ENCODE measurements around the gene NOL9. TPM values are rescaled to one million over a fixed set of nuclear protein-coding genes. Genes with fewer than 3 reads are reported as not detected.

Gene NOL9
- polyA plus RNA-seq, 3 donors: 3.7 to 11.5 (median 7.6) TPM

DNA sequence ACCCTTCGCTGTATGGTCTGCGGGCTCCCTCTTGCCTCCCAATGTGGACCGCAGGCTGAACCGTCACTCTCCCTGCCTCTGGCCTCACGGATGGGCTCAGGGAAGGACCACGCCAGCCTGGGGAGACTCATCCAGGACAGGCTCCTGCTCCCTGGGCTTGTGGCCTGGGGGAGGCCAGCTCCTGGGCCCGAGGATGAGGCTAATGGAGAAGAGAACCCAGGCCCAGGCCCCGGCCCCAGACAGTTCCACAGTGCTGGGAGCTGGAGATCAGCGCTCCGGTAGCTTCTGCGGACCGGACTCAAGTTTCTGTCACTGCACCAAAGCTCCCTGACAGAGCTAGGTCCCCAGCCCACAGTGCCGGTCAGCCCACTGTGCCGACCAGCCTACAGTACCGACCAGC lies 49.4 kb downstream of the NOL9 start:
- Histone ChIP-seq H3K4me1 (ENCODE audit: control insufficient read depth in 1 of 2, insufficient read depth in 2 of 2, low read length in 2 of 2) (peaks cover 0 to 3% of the 10 kb centered on the region in 2 donors), H3K9me3 (replicated peaks in 1 of 2; ENCODE audit: control insufficient read depth in 1 of 2, insufficient read depth in 1 of 2, low read length in 2 of 2) (no peaks in the 10 kb centered on the region), H3K79me2 (ENCODE audit: insufficient read depth, low read length) (no peaks in the 10 kb centered on the region), H3K27me3 (ENCODE audit: control insufficient read depth in 2 of 2, insufficient read depth in 2 of 2, low read length in 2 of 2) (no peaks in the 10 kb centered on the region), H4K20me1 (ENCODE audit: insufficient read depth, low read length) (no peaks in the 10 kb centered on the region), H3K9ac (ENCODE audit: insufficient read depth, low read length, poor library complexity, severe bottlenecking) (no peak overlapping the region), H3K4me2 (replicated peaks; ENCODE audit: extremely low read depth, low read length, poor library complexity, severe bottlenecking) (no peak overlapping the region), H2AFZ (ENCODE audit: insufficient read depth, low read depth, low read length, poor library complexity, severe bottlenecking) (no peak overlapping the region), H3K36me3 (replicated peaks in 1 of 2; ENCODE audit: control insufficient read depth in 1 of 2, insufficient read depth in 2 of 2, low read length in 2 of 2) (no peaks in the 10 kb centered on the region), H3K4me3 (replicated peaks in 1 of 3; ENCODE audit: low read depth in 2 of 3, low read length in 3 of 3) (no peak overlapping the region), H3K27ac (ENCODE audit: low read depth in 1 of 2, low read length in 2 of 2) (no peak overlapping the region)
- Mint-ChIP-seq H3K9me3 (no peaks in the 10 kb centered on the region), H3K4me3 (no peak overlapping the region), H3K27me3 (ENCODE audit: low read depth in 3 of 3) (peaks cover 5 to 11% (median 9%) of the 10 kb centered on the region in 3 donors), H3K27ac (peak overlapping the region in 1 of 7 donors; percentile 30), H3K4me1 (peaks cover 2% of the 10 kb centered on the region), H3K36me3 (no peaks in the 10 kb centered on the region)
- 96% methylated on average over 15 of the region's 15 CpGs for WGBS (ENCODE audit: insufficient coverage)
- TF ChIP-seq, protein P1, sequence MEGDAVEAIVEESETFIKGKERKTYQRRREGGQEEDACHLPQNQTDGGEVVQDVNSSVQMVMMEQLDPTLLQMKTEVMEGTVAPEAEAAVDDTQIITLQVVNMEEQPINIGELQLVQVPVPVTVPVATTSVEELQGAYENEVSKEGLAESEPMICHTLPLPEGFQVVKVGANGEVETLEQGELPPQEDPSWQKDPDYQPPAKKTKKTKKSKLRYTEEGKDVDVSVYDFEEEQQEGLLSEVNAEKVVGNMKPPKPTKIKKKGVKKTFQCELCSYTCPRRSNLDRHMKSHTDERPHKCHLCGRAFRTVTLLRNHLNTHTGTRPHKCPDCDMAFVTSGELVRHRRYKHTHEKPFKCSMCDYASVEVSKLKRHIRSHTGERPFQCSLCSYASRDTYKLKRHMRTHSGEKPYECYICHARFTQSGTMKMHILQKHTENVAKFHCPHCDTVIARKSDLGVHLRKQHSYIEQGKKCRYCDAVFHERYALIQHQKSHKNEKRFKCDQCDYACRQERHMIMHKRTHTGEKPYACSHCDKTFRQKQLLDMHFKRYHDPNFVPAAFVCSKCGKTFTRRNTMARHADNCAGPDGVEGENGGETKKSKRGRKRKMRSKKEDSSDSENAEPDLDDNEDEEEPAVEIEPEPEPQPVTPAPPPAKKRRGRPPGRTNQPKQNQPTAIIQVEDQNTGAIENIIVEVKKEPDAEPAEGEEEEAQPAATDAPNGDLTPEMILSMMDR (IDR thresholded peaks at IDR 0.05): no peak
- DNase-seq: no peak
- intact Hi-C loops (cut with micrococcal nuclease): no loop called here

DNA sequence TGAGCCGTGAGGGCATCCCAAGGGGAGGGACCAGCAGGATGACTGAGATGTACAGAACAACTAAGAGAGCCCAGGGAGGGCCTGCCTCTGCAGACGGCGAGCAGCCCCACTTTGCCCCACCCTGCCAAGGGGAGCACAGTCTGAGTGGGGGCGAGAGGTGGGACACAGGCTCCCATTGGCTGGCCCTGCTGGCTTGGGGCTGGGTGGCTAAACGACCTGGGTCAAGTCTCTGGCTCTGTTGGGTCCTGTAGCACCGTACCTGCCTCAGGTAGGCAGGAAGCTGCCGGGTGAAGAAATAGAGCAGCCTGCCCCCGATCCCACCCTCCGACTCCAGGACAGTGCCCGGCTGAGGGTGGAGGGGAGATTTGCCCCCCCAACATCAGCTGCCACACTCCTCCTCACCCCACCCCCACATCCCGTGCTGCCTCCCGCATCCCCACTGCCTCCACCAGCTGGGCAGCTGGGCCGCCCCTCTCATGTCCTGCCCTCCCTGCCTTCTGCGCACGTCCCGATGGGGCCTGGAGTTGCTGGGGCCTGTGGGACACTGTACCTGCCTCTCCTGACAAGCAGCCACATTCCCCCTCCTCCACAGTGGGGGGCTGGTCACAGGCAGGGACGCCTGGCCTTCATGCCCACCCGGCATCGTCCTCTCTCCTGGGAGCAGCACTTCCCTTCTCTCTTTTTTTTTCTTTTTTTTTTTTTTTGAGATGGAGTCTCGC lies 50.3 kb downstream of the NOL9 start:
- Histone ChIP-seq H3K27ac (ENCODE audit: low read depth in 1 of 2, low read length in 2 of 2) (no peak overlapping the region), H3K9ac (ENCODE audit: insufficient read depth, low read length, poor library complexity, severe bottlenecking) (no peak overlapping the region), H3K4me3 (replicated peaks in 1 of 3; ENCODE audit: low read depth in 2 of 3, low read length in 3 of 3) (no peak overlapping the region), H3K79me2 (ENCODE audit: insufficient read depth, low read length) (no peaks in the 10 kb centered on the region), H3K36me3 (replicated peaks in 1 of 2; ENCODE audit: control insufficient read depth in 1 of 2, insufficient read depth in 2 of 2, low read length in 2 of 2) (no peaks in the 10 kb centered on the region), H4K20me1 (ENCODE audit: insufficient read depth, low read length) (no peaks in the 10 kb centered on the region), H3K4me1 (ENCODE audit: control insufficient read depth in 1 of 2, insufficient read depth in 2 of 2, low read length in 2 of 2) (peaks cover 0 to 1% of the 10 kb centered on the region in 2 donors), H3K9me3 (replicated peaks in 1 of 2; ENCODE audit: control insufficient read depth in 1 of 2, insufficient read depth in 1 of 2, low read length in 2 of 2) (no peaks in the 10 kb centered on the region), H3K27me3 (ENCODE audit: control insufficient read depth in 2 of 2, insufficient read depth in 2 of 2, low read length in 2 of 2) (no peaks in the 10 kb centered on the region), H3K4me2 (replicated peaks; ENCODE audit: extremely low read depth, low read length, poor library complexity, severe bottlenecking) (no peak overlapping the region), H2AFZ (ENCODE audit: insufficient read depth, low read depth, low read length, poor library complexity, severe bottlenecking) (no peak overlapping the region)
- Mint-ChIP-seq H3K36me3 (no peaks in the 10 kb centered on the region), H3K4me1 (no peaks in the 10 kb centered on the region), H3K9me3 (no peaks in the 10 kb centered on the region), H3K27ac (peak overlapping the region in 1 of 7 donors; percentile 46), H3K4me3 (no peak overlapping the region), H3K27me3 (ENCODE audit: low read depth in 3 of 3) (peaks cover 9 to 11% (median 9%) of the 10 kb centered on the region in 3 donors)
- DNase-seq: no peak
- 87% methylated on average over 10 of the region's 20 CpGs for WGBS (ENCODE audit: insufficient coverage)
- intact Hi-C loops (cut with micrococcal nuclease): no loop called here
- TF ChIP-seq, protein P1 (IDR thresholded peaks at IDR 0.05): no peak

Data from CD14-positive monocyte (primary cell).